Cardiac muscle cell (in vitro differentiated cells and primary cell): ENCODE results near the gene NRK. TPM values are rescaled to one million over a fixed set of nuclear protein-coding genes. Genes with fewer than 3 reads are reported as not detected.

ENCODE experiments used
- DNase-seq, 2 donors: peaks; one replicate each; pipeline versions ENCODE4 v3.0.0 to v3.0.0-alpha.2; 2010 to 2017; ENCODE audit warnings: low read depth in 1 of 2, low spot score in 1 of 2
- H3K27ac ChIP-seq: fragments of 200-600 bp; sonication (generic); 2 replicates; pipeline ENCODE4 v1.5.1; 2016
- H3K27me3 ChIP-seq: fragments of 200-600 bp; sonication (generic); 2 replicates; pipeline ENCODE4 v1.6.0; 2016; ENCODE audit warnings: control low read depth
- H3K36me3 ChIP-seq: fragments of 200-600 bp; sonication (generic); 2 replicates; pipeline ENCODE4 v1.5.1; 2016; ENCODE audit warnings: control low read depth
- H3K4me1 ChIP-seq: fragments of 200-600 bp; sonication (generic); 2 replicates; pipeline ENCODE4 v1.8.1; 2017; ENCODE audit warnings: low read depth, mild to moderate bottlenecking, mixed run types
- H3K4me3 ChIP-seq: fragments of 200-600 bp; sonication (generic); 2 replicates; pipeline ENCODE4 v1.5.1; 2016; ENCODE audit warnings: mild to moderate bottlenecking
- H3K9me3 ChIP-seq: fragments of 200-600 bp; sonication (generic); 2 replicates; pipeline ENCODE4 v1.5.1; 2017; ENCODE audit warnings: low read depth, mild to moderate bottlenecking, control low read depth
- CTCF ChIP-seq: IDR thresholded peaks from 2 replicates; pipeline ENCODE4 v1.5.1; 2012; ENCODE audit warnings: low read depth, mild to moderate bottlenecking, low read length
- polyA plus RNA-seq: library from polyadenylated mRNA; unstranded; fragments of >200 nt; fragmentation: Nextera tagmentation; extraction: Ambion mirVana; gene quantifications from 2 replicates; pipeline ENCODE4 v1.2.1, GENCODE V29; 2016
- total RNA-seq: library from RNA; depleted of rRNA; stranded (reverse); fragments of >200 nt; gene quantifications from 2 replicates; pipeline ENCODE4 v1.2.3, GENCODE V29; 2016

Gene NRK
- total and polyA plus RNA-seq, 2 experiments from 2014 or later, result 0.10 to 0.12 TPM

GRCh38 chrX:105909576-105909975, 87.2 kb downstream of the NRK start:
- no peak for DNase-seq
- Histone ChIP-seq H3K4me3 (no peak overlapping the region), H3K27me3 (no peaks in the 10 kb centered on the region), H3K27ac (no peak overlapping the region), H3K9me3 (no peaks in the 10 kb centered on the region), H3K4me1 (no peaks in the 10 kb centered on the region), H3K36me3 (no peaks in the 10 kb centered on the region)
- TF ChIP-seq CTCF, result no peak

- no peaks in the 10 kb centered on the region for H3K4me1 ChIP-seq
- no peaks in the 10 kb centered on the region for H3K9me3 ChIP-seq
- TF ChIP-seq CTCF, result no peak
- H3K27ac ChIP-seq, result no peak overlapping the region
- peak in 1 of 2 donors; percentile 86 for DNase-seq
- H3K27me3 ChIP-seq, result no peaks in the 10 kb centered on the region
- no peaks in the 10 kb centered on the region for H3K36me3 ChIP-seq
- H3K4me3 ChIP-seq, result no peak overlapping the region
Measured at GRCh38 chrX:105910563-105911105, 88.3 kb downstream of the NRK start.

- no peaks in the 10 kb centered on the region for H3K9me3 ChIP-seq
- H3K4me1 ChIP-seq, result no peaks in the 10 kb centered on the region
- H3K27ac ChIP-seq, result no peak overlapping the region
- TF ChIP-seq CTCF, result no peak
- no peak overlapping the region for H3K4me3 ChIP-seq
- H3K36me3 ChIP-seq, result no peaks in the 10 kb centered on the region
- no peak for DNase-seq
- no peaks in the 10 kb centered on the region for H3K27me3 ChIP-seq
Measured at GRCh38 chrX:105945266-105945665, 122.9 kb downstream of the NRK start.

- Histone ChIP-seq H3K27ac (no peak overlapping the region), H3K4me3 (no peak overlapping the region), H3K27me3 (no peaks in the 10 kb centered on the region), H3K4me1 (no peaks in the 10 kb centered on the region), H3K36me3 (no peaks in the 10 kb centered on the region), H3K9me3 (no peaks in the 10 kb centered on the region)
- DNase-seq, result no peak
- TF ChIP-seq CTCF, result no peak
Measured at GRCh38 chrX:105969487-105969886, 147.1 kb downstream of the NRK start.

- Histone ChIP-seq H3K27me3 (no peaks in the 10 kb centered on the region), H3K4me3 (no peak overlapping the region), H3K4me1 (no peaks in the 10 kb centered on the region), H3K9me3 (no peaks in the 10 kb centered on the region), H3K36me3 (no peaks in the 10 kb centered on the region), H3K27ac (no peak overlapping the region)
- DNase-seq, result no peak
- TF ChIP-seq CTCF, result no peak
Measured at GRCh38 chrX:105972690-105973386, 150.5 kb downstream of the NRK start.
